HG02678 (cell line): ENCODE results near the gene XIAP.

ENCODE experiments used
- ATAC-seq: cut with Tn5 transposase; IDR thresholded peaks from one replicate; pipeline ENCODE4 v1.9.1; 2021; ENCODE audit warnings: mild to moderate bottlenecking, moderate library complexity; ENCODE audit not compliant: unreplicated experiment

XIAP gene

DNA sequence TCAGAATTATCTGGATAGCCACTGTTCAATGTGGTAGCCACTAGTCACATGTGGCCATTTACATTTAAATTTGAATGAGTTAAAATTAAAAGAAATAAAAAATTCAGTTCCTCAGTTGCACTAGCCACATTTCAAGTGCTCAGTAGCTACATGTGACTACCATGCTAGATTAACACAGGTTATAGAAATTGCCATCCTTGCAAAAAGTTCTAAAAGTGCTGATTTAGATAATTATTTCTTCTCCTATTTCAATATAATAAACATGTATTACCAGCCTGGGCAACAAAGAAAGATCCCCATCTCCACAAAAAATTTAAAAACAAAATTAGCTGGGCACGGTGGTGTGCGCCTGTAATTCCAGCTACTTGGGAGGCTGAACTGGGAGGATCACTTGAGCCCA, 90.0 kb downstream of the XIAP start:
- ATAC-seq, result no peak

DNA sequence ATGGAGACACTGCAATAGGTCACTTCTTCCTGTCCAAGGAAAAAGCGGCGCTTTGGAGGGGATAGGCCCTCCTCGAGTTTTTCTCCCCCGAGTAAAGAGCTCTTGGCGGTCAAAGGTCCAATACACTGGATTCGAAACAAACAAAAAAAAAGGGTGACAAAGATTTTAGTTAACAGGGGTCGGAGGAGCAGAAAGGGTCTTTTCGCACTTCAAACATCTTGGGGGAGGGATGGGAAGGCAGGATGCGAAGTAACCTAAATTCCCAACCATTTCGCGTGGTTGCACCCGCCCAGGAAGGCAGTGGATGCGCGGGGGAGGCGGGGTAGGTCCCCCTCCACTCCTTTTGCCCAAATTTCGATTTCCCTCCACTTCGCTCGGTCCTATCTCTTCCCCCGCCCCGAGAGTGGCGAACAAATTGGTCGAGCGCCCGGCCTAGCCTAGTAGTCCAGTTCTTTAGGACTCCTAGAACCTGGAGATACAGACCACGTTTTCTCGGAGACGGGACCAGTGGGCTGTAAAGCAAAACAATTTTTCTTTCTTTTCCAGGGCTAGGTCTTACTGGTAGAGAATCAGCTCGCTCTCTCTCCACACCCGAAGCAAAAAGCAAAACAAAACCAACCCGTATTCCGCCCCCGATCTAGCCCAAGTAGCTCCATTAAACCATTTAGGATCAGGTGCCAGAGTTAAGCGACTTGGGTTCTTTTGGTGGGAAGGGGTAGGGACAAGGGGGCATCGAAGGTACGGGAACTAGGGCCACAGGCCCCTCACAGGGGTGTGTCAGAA, 99.6 kb downstream of the XIAP start:
- no peak for ATAC-seq

- no peak for ATAC-seq
Measured at GRCh38 chrX:123960956-123961267, 101.1 kb downstream of the XIAP start.

GRCh38 chrX:123961268-123962005, 101.6 kb downstream of the XIAP start, which contains the start of gene STAG2:
Gene STAG2, plus strand, starts transcription at chrX:123961706. Its CDS starts 60,922 bp downstream, at chrX:124022628.
- ATAC-seq, result no peak

DNA sequence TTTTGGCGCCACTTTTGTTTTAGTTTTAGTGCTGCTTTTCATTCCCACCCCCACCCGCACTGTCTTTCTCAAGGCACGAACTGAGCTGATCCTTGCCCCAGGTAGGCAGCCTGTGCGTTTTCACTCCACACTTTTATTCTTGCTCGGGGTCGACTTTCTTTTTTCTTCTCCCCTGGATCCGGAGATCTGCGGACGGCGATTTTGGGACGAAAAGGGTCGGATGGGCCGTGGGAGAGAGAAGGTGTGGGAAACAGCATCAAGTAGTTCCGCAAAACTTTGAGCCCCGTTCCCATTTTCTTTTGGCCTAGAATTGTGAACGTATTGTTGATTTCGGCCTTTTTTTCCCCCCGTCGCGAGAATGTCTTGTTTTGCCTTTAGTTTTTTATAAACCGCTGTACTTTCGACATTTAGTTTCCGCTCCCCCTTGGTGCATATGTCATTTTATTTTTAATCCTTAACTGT, 102.2 kb downstream of the XIAP start:
- no peak for ATAC-seq

DNA sequence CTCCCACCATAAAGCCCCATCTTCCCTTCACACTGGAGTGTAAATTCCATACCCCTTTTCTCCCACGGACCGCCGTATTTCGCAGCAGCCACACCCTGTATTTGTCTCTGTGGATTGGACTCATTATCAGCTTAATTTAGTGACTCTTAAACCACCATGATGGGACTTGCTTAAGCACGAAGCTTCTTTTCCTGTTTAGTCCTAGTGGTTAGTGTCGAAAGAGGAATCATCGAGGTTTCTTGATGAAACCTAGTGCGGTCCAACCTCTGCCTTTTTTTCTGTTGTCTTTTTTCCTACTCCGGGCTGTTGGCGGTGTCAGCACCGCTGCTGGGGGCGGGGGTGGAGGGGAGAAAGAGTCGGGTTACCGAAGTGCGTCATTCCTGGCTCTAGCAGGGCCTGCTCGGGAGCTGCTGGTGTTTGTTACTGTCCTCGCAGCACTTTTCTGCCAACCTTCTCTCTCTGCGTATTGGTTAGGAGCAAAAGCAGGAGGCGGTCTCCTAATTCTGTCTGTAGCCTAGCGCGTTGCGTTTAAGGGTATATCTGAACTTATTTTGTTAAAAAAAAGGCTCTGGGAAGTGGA, 103.0 kb downstream of the XIAP start:
- ATAC-seq, result peak; percentile 56
